ENCODE measurements around the gene PRKN.
"Not testable (repeated sequence)": the region's sequence is repeated elsewhere in the genome, so short reads cannot be mapped to it uniquely, and the experiment has no call there.

PRKN gene

GRCh38 chr6:161869491-161869890, 858.1 kb downstream of the PRKN start:
- H3K27ac ChIP-seq: no peak overlapping the region
- TF ChIP-seq CTCF (conservative IDR thresholded peaks at IDR 0.05): no peak

- TF ChIP-seq CTCF (conservative IDR thresholded peaks at IDR 0.05): no peak
- no peak overlapping the region for H3K27ac ChIP-seq
Measured at GRCh38 chr6:161866570-161866969, 861.0 kb downstream of the PRKN start.

GRCh38 chr6:161861061-161861460, 866.5 kb downstream of the PRKN start:
- H3K27ac ChIP-seq: not testable (repeated sequence)

- TF ChIP-seq CTCF (conservative IDR thresholded peaks at IDR 0.05): no peak
- H3K27ac ChIP-seq: no peak overlapping the region
Measured at GRCh38 chr6:161853657-161854056, 873.9 kb downstream of the PRKN start.

- H3K27ac ChIP-seq: not testable (repeated sequence)
Measured at GRCh38 chr6:161851486-161851885, 876.1 kb downstream of the PRKN start.

GRCh38 chr6:161850562-161850961, 877.0 kb downstream of the PRKN start:
- TF ChIP-seq CTCF (conservative IDR thresholded peaks at IDR 0.05): no peak

GRCh38 chr6:161847628-161848027, 879.9 kb downstream of the PRKN start:
- no peak for TF ChIP-seq CTCF (conservative IDR thresholded peaks at IDR 0.05)
- peak overlapping the region; percentile 31 for H3K27ac ChIP-seq

More at GRCh38 chr6:161850562-161850961, 877.0 kb downstream of the PRKN start:
- H3K27ac ChIP-seq: no peak overlapping the region

- TF ChIP-seq CTCF (conservative IDR thresholded peaks at IDR 0.05): no peak
- H3K27ac ChIP-seq: no peak overlapping the region
Measured at GRCh38 chr6:161844804-161845203, 882.8 kb downstream of the PRKN start.

GRCh38 chr6:161843066-161843465, 884.5 kb downstream of the PRKN start:
- no peak for TF ChIP-seq CTCF (conservative IDR thresholded peaks at IDR 0.05)

More at GRCh38 chr6:161843066-161843465, 884.5 kb downstream of the PRKN start:
- peak overlapping the region; percentile 8; the same call in 1 of the 2 replicates for H3K27ac ChIP-seq

Measured in VCaP (cell line).